ENCODE results near the gene PITPNC1. TPM values are rescaled to one million over a fixed set of nuclear protein-coding genes. Genes with fewer than 3 reads are reported as not detected.
"Not testable (repeated sequence)": the region's sequence is repeated elsewhere in the genome, so short reads cannot be mapped to it uniquely, and the experiment has no call there.

The PITPNC1 gene
- total RNA-seq, 1 experiment from 2014 or later = 4.2 TPM

- POLR2A ChIA-PET = no interaction called here
- DNase-seq = no peak
Measured at GRCh38 chr17:67422897-67423296, 45.8 kb downstream of the PITPNC1 start.

GRCh38 chr17:67425571-67426160, 48.6 kb downstream of the PITPNC1 start:
- Histone ChIP-seq H3K36me3 (ENCODE audit: control insufficient read depth, insufficient read depth, low read length) (no peaks in the 10 kb centered on the region), H3K9me3 (no peaks in the 10 kb centered on the region), H3K27me3 (replicated peaks; ENCODE audit: control insufficient read depth, insufficient read depth, low read length) (no peaks in the 10 kb centered on the region), H3K4me3 (ENCODE audit: low read depth, low read length) (no peak overlapping the region), H3K4me1 (no peaks in the 10 kb centered on the region)
- TF ChIP-seq CTCF (IDR thresholded peaks at IDR 0.05; ENCODE audit: insufficient read depth in 1 of 2, low read depth in 1 of 2, low read length in 1 of 2, severe bottlenecking in 1 of 2, unreplicated experiment in 1 of 2) = no peak
- DNase-seq = no peak
- H3K9me3 Mint-ChIP-seq (ENCODE audit: unreplicated experiment) = no peaks in the 10 kb centered on the region
- POLR2A ChIA-PET = no interaction called here
- no TSS peak for BruUV-seq (replicated peaks)
- no peaks in the 10 kb centered on the region for H3K36me3 Mint-ChIP-seq (ENCODE audit: insufficient read depth, unreplicated experiment)
- H3K27ac Mint-ChIP-seq (ENCODE audit: unreplicated experiment) = no peak overlapping the region
- H3K4me1 Mint-ChIP-seq (ENCODE audit: low read depth, unreplicated experiment) = peaks cover 20% of the 10 kb centered on the region
- no peaks in the 10 kb centered on the region for H3K27me3 Mint-ChIP-seq (ENCODE audit: insufficient read depth, unreplicated experiment)
- H3K4me3 Mint-ChIP-seq (ENCODE audit: unreplicated experiment) = no peak overlapping the region
- CTCF ChIA-PET = no interaction called here
- intact Hi-C loops (cut with micrococcal nuclease; ENCODE audit: unreplicated experiment) = no loop called here

More at GRCh38 chr17:67422897-67423296, 45.8 kb downstream of the PITPNC1 start:
- no peak overlapping the region for H3K4me3 ChIP-seq (ENCODE audit: low read depth, low read length)
- no peaks in the 10 kb centered on the region for H3K9me3 Mint-ChIP-seq (ENCODE audit: unreplicated experiment)
- no peaks in the 10 kb centered on the region for H3K27me3 ChIP-seq (replicated peaks; ENCODE audit: control insufficient read depth, insufficient read depth, low read length)
- no peaks in the 10 kb centered on the region for H3K27me3 Mint-ChIP-seq (ENCODE audit: insufficient read depth, unreplicated experiment)
- CTCF ChIA-PET = no interaction called here
- no peaks in the 10 kb centered on the region for H3K36me3 ChIP-seq (ENCODE audit: control insufficient read depth, insufficient read depth, low read length)
- no peak overlapping the region for H3K4me3 Mint-ChIP-seq (ENCODE audit: unreplicated experiment)
- BruUV-seq (replicated peaks) = no TSS peak
- intact Hi-C loops (cut with micrococcal nuclease; ENCODE audit: unreplicated experiment) = no loop called here
- no peaks in the 10 kb centered on the region for H3K9me3 ChIP-seq
- H3K4me1 Mint-ChIP-seq (ENCODE audit: low read depth, unreplicated experiment) = peaks cover 20% of the 10 kb centered on the region
- no peaks in the 10 kb centered on the region for H3K4me1 ChIP-seq
- H3K27ac Mint-ChIP-seq (ENCODE audit: unreplicated experiment) = no peak overlapping the region
- TF ChIP-seq CTCF (IDR thresholded peaks at IDR 0.05; ENCODE audit: insufficient read depth in 1 of 2, low read depth in 1 of 2, low read length in 1 of 2, severe bottlenecking in 1 of 2, unreplicated experiment in 1 of 2) = no peak
- H3K36me3 Mint-ChIP-seq (ENCODE audit: insufficient read depth, unreplicated experiment) = no peaks in the 10 kb centered on the region

- BruUV-seq (replicated peaks) = no TSS peak
- intact Hi-C loops (cut with micrococcal nuclease; ENCODE audit: unreplicated experiment) = no loop called here
- DNase-seq = no peak
- Mint-ChIP-seq H3K27me3 (ENCODE audit: insufficient read depth, unreplicated experiment) (no peaks in the 10 kb centered on the region), H3K27ac (ENCODE audit: unreplicated experiment) (no peak overlapping the region), H3K9me3 (ENCODE audit: unreplicated experiment) (no peaks in the 10 kb centered on the region), H3K36me3 (ENCODE audit: insufficient read depth, unreplicated experiment) (no peaks in the 10 kb centered on the region), H3K4me1 (ENCODE audit: low read depth, unreplicated experiment) (peaks cover 31% of the 10 kb centered on the region), H3K4me3 (ENCODE audit: unreplicated experiment) (no peak overlapping the region)
- H3K27me3 ChIP-seq (replicated peaks; ENCODE audit: control insufficient read depth, insufficient read depth, low read length) = no peaks in the 10 kb centered on the region
- TF ChIP-seq CTCF (IDR thresholded peaks at IDR 0.05; ENCODE audit: insufficient read depth in 1 of 2, low read depth in 1 of 2, low read length in 1 of 2, severe bottlenecking in 1 of 2, unreplicated experiment in 1 of 2) = no peak
- peaks cover 9% of the 10 kb centered on the region; the same call in 1 of the 2 replicates for H3K4me1 ChIP-seq
- H3K9me3 ChIP-seq = no peaks in the 10 kb centered on the region
- H3K36me3 ChIP-seq (ENCODE audit: control insufficient read depth, insufficient read depth, low read length) = no peaks in the 10 kb centered on the region
- POLR2A ChIA-PET = no interaction called here
- H3K4me3 ChIP-seq (ENCODE audit: low read depth, low read length) = no peak overlapping the region
- CTCF ChIA-PET = interaction anchor here (0.5 kb wide), 1 partner anchor 22 kb away, joined by 3 read pairs; no protein-coding TSS in a partner anchor
Measured at GRCh38 chr17:67427424-67427823, 50.3 kb downstream of the PITPNC1 start.

GRCh38 chr17:67430515-67430914, 53.4 kb downstream of the PITPNC1 start:
- H3K9me3 Mint-ChIP-seq (ENCODE audit: unreplicated experiment); H3K36me3 Mint-ChIP-seq (ENCODE audit: insufficient read depth, unreplicated experiment); H3K4me1 ChIP-seq; H3K36me3 ChIP-seq (ENCODE audit: control insufficient read depth, insufficient read depth, low read length); CTCF ChIA-PET; H3K27ac Mint-ChIP-seq (ENCODE audit: unreplicated experiment); BruUV-seq (replicated peaks); intact Hi-C loops (cut with micrococcal nuclease; ENCODE audit: unreplicated experiment); H3K27me3 Mint-ChIP-seq (ENCODE audit: insufficient read depth, unreplicated experiment); H3K4me3 ChIP-seq (ENCODE audit: low read depth, low read length); DNase-seq; H3K27me3 ChIP-seq (replicated peaks; ENCODE audit: control insufficient read depth, insufficient read depth, low read length); H3K9me3 ChIP-seq; H3K4me3 Mint-ChIP-seq (ENCODE audit: unreplicated experiment); POLR2A ChIA-PET: not testable (repeated sequence)
- H3K4me1 Mint-ChIP-seq (ENCODE audit: low read depth, unreplicated experiment) = peaks cover 18% of the 10 kb centered on the region
